Mesothelial cell of epicardium (in vitro differentiated cells): Measurements from ENCODE around the gene ANKIB1. TPM values are rescaled to one million over a fixed set of nuclear protein-coding genes. Genes with fewer than 3 reads are reported as not detected.

Experiments used
- DNase-seq, 2 experiments: peaks; one replicate each; pipeline ENCODE4 v3.0.0; 2021; ENCODE audit warnings: low spot score in 2 of 2; ENCODE audit not compliant: unreplicated experiment in 2 of 2
- H3K27ac Mint-ChIP-seq: 2 replicates; pipeline ENCODE4 v1.8.0; 2021; ENCODE audit warnings: mixed read lengths
- H3K27me3 Mint-ChIP-seq: 2 replicates; pipeline ENCODE4 v1.8.0; 2021; ENCODE audit warnings: low read depth, mixed read lengths
- H3K36me3 Mint-ChIP-seq: 2 replicates; pipeline ENCODE4 v1.8.0; 2021; ENCODE audit warnings: mixed read lengths
- H3K4me1 Mint-ChIP-seq: 2 replicates; pipeline ENCODE4 v1.8.0; 2021; ENCODE audit warnings: mixed read lengths
- H3K4me3 Mint-ChIP-seq: 2 replicates; pipeline ENCODE4 v1.8.0; 2021; ENCODE audit warnings: mild to moderate bottlenecking, moderate library complexity, mixed read lengths
- H3K9me3 Mint-ChIP-seq: 2 replicates; pipeline ENCODE4 v1.8.0; 2021; ENCODE audit warnings: mixed read lengths
- CTCF ChIP-seq: fragments of 200-600 bp; sonication (generic); IDR thresholded peaks from one replicate; pipeline ENCODE4 v1.5.0; 2021; ENCODE audit warnings: antibody characterized with exemption; ENCODE audit not compliant: unreplicated experiment
- total RNA-seq: library from RNA; stranded (reverse); gene quantifications from 3 replicates; pipeline ENCODE4 v1.2.1, GENCODE V29; 2021

The ANKIB1 gene
- total RNA-seq, 1 donor from 2014 or later: 66.6 TPM

- peaks cover 43% of the 10 kb centered on the region for H3K36me3 Mint-ChIP-seq
Measured at GRCh38 chr7:92226981-92227380, 18.8 kb upstream of the ANKIB1 start.

GRCh38 chr7:92228100-92228499 lies 17.7 kb upstream of the ANKIB1 start:
- Mint-ChIP-seq H3K4me3 (no peak overlapping the region), H3K9me3 (peaks cover 7% of the 10 kb centered on the region), H3K27ac (no peak overlapping the region), H3K4me1 (no peaks in the 10 kb centered on the region), H3K27me3 (no peaks in the 10 kb centered on the region), H3K36me3 (peaks cover 44% of the 10 kb centered on the region)
- no peak for DNase-seq
- TF ChIP-seq CTCF: no peak

More at GRCh38 chr7:92226981-92227380, 18.8 kb upstream of the ANKIB1 start:
- Mint-ChIP-seq H3K9me3 (peaks cover 7% of the 10 kb centered on the region), H3K27me3 (no peaks in the 10 kb centered on the region), H3K4me3 (no peak overlapping the region), H3K27ac (no peak overlapping the region), H3K4me1 (no peaks in the 10 kb centered on the region)
- TF ChIP-seq CTCF: no peak
- DNase-seq: no peak

- DNase-seq: no peak
- peaks cover 7% of the 10 kb centered on the region for H3K9me3 Mint-ChIP-seq
- no peak for TF ChIP-seq CTCF
- H3K27me3 Mint-ChIP-seq: no peaks in the 10 kb centered on the region
- H3K4me1 Mint-ChIP-seq: no peaks in the 10 kb centered on the region
- peaks cover 48% of the 10 kb centered on the region for H3K36me3 Mint-ChIP-seq
- H3K27ac Mint-ChIP-seq: no peak overlapping the region
- no peak overlapping the region for H3K4me3 Mint-ChIP-seq
Measured at GRCh38 chr7:92228742-92229141, 17.0 kb upstream of the ANKIB1 start.

GRCh38 chr7:92230547-92230946 lies 15.2 kb upstream of the ANKIB1 start:
- no peak for TF ChIP-seq CTCF
- Mint-ChIP-seq H3K36me3 (peaks cover 48% of the 10 kb centered on the region), H3K4me1 (no peaks in the 10 kb centered on the region), H3K4me3 (no peak overlapping the region), H3K9me3 (peaks cover 7% of the 10 kb centered on the region), H3K27ac (no peak overlapping the region), H3K27me3 (no peaks in the 10 kb centered on the region)
- DNase-seq: no peak

GRCh38 chr7:92242972-92243371 lies 2.8 kb upstream of the ANKIB1 start:
- H3K36me3 Mint-ChIP-seq: peaks cover 8% of the 10 kb centered on the region
- H3K4me3 Mint-ChIP-seq: no peak overlapping the region

More at GRCh38 chr7:92242972-92243371, 2.8 kb upstream of the ANKIB1 start:
- no peak overlapping the region for H3K27ac Mint-ChIP-seq
- no peaks in the 10 kb centered on the region for H3K27me3 Mint-ChIP-seq
- TF ChIP-seq CTCF: no peak
- H3K4me1 Mint-ChIP-seq: peaks cover 30% of the 10 kb centered on the region
- H3K9me3 Mint-ChIP-seq: no peaks in the 10 kb centered on the region
- no peak for DNase-seq
